ENCODE measurements around the gene KDM4B. TPM values are rescaled to one million over a fixed set of nuclear protein-coding genes. Genes with fewer than 3 reads are reported as not detected.

KDM4B gene
- total RNA-seq, 4 donors from 2014 or later = 26.6 to 84.2 (median 39.9) TPM

GRCh38 chr19:5109560-5109959 is 140.6 kb downstream of the KDM4B start:
- no peaks in the 10 kb centered on the region for H3K4me1 ChIP-seq
- 91% methylated on average over 17 of the region's 17 CpGs; no CpG with 5 or more reads in 1 of the 2 donors for WGBS, 2 donors (ENCODE audit: low coverage in 1 of 2)

GRCh38 chr19:5110546-5110945 is 141.6 kb downstream of the KDM4B start:
- Histone ChIP-seq H3K27ac (no peak overlapping the region), H3K9me3 (no peaks in the 10 kb centered on the region), H3K4me3 (no peak overlapping the region), H3K4me1 (no peaks in the 10 kb centered on the region), H3K27me3 (no peaks in the 10 kb centered on the region), H3K36me3 (peaks cover 0 to 14% (median 4%) of the 10 kb centered on the region in 4 donors)
- no peak for TF ChIP-seq POLR2A (IDR thresholded peaks at IDR 0.05)
- no peak for TF ChIP-seq POLR2AphosphoS5 (IDR thresholded peaks at IDR 0.05)
- TF ChIP-seq CTCF (IDR thresholded peaks at IDR 0.05) = no peak
- no peak for TF ChIP-seq EP300 (IDR thresholded peaks at IDR 0.05; ENCODE audit: low read depth)
- no peak for DNase-seq
- 99% methylated on average over 14 of the region's 27 CpGs; no CpG with 5 or more reads in 1 of the 2 donors for WGBS, 2 donors (ENCODE audit: low coverage in 1 of 2)
- in situ Hi-C loops (cut with MboI; ENCODE audit: low pct_ligation_motif_present in 1 of 4, low pct_unique_long_range_greater_than_20kb in 1 of 4, low sequenced_read_pairs in 3 of 4) (no loop called here), intact Hi-C loops (cut with DNase I; ENCODE audit: low total_unique reads) (no loop called here)

More at GRCh38 chr19:5109560-5109959, 140.6 kb downstream of the KDM4B start:
- Histone ChIP-seq H3K27me3 (no peaks in the 10 kb centered on the region), H3K36me3 (peaks cover 0 to 14% (median 4%) of the 10 kb centered on the region in 4 donors), H3K4me3 (no peak overlapping the region), H3K9me3 (no peaks in the 10 kb centered on the region), H3K27ac (no peak overlapping the region)
- no peak for DNase-seq
- TF ChIP-seq EP300 (IDR thresholded peaks at IDR 0.05; ENCODE audit: low read depth) = no peak
- TF ChIP-seq POLR2A (IDR thresholded peaks at IDR 0.05) = no peak
- TF ChIP-seq POLR2AphosphoS5 (IDR thresholded peaks at IDR 0.05) = no peak
- no peak for TF ChIP-seq CTCF (IDR thresholded peaks at IDR 0.05)
- in situ Hi-C loops (cut with MboI; ENCODE audit: low pct_ligation_motif_present in 1 of 4, low pct_unique_long_range_greater_than_20kb in 1 of 4, low sequenced_read_pairs in 3 of 4) = no loop called here
- intact Hi-C loops (cut with DNase I; ENCODE audit: low total_unique reads) = no loop called here

- intact Hi-C loops (cut with DNase I; ENCODE audit: low total_unique reads) = no loop called here
Measured at GRCh38 chr19:5111051-5111450, 142.1 kb downstream of the KDM4B start.

GRCh38 chr19:5112175-5112574 is 143.3 kb downstream of the KDM4B start:
- peaks cover 0 to 14% (median 4%) of the 10 kb centered on the region in 4 donors for H3K36me3 ChIP-seq
- 93% methylated on average over 6 of the region's 6 CpGs; no CpG with 5 or more reads in 1 of the 2 donors for WGBS, 2 donors (ENCODE audit: low coverage in 1 of 2)
- no peak for TF ChIP-seq POLR2AphosphoS5 (IDR thresholded peaks at IDR 0.05)
- no peak for TF ChIP-seq POLR2A (IDR thresholded peaks at IDR 0.05)
- no peak for TF ChIP-seq EP300 (IDR thresholded peaks at IDR 0.05; ENCODE audit: low read depth)
- no peak for TF ChIP-seq CTCF (IDR thresholded peaks at IDR 0.05)
- no peak overlapping the region for H3K27ac ChIP-seq
- DNase-seq = no peak
- intact Hi-C loops (cut with DNase I; ENCODE audit: low total_unique reads) (no loop called here), in situ Hi-C loops (cut with MboI; ENCODE audit: low pct_ligation_motif_present in 1 of 4, low pct_unique_long_range_greater_than_20kb in 1 of 4, low sequenced_read_pairs in 3 of 4) (no loop called here)
- no peak overlapping the region for H3K4me3 ChIP-seq
- H3K9me3 ChIP-seq = no peaks in the 10 kb centered on the region
- H3K27me3 ChIP-seq = no peaks in the 10 kb centered on the region
- H3K4me1 ChIP-seq = no peaks in the 10 kb centered on the region

More at GRCh38 chr19:5111051-5111450, 142.1 kb downstream of the KDM4B start:
- in situ Hi-C loops (cut with MboI; ENCODE audit: low pct_ligation_motif_present in 1 of 4, low pct_unique_long_range_greater_than_20kb in 1 of 4, low sequenced_read_pairs in 3 of 4) = no loop called here
- no peaks in the 10 kb centered on the region for H3K27me3 ChIP-seq
- H3K4me3 ChIP-seq = no peak overlapping the region
- H3K4me1 ChIP-seq = no peaks in the 10 kb centered on the region
- no peak overlapping the region for H3K27ac ChIP-seq
- peaks cover 0 to 14% (median 4%) of the 10 kb centered on the region in 4 donors for H3K36me3 ChIP-seq
- WGBS, 2 donors (ENCODE audit: low coverage in 1 of 2) = 93% methylated on average over 20 of the region's 21 CpGs; no CpG with 5 or more reads in 1 of the 2 donors
- no peak for TF ChIP-seq CTCF (IDR thresholded peaks at IDR 0.05)
- no peak for TF ChIP-seq POLR2A (IDR thresholded peaks at IDR 0.05)
- no peak for TF ChIP-seq EP300 (IDR thresholded peaks at IDR 0.05; ENCODE audit: low read depth)
- TF ChIP-seq POLR2AphosphoS5 (IDR thresholded peaks at IDR 0.05) = no peak
- no peak for DNase-seq
- H3K9me3 ChIP-seq = no peaks in the 10 kb centered on the region

All from transverse colon (tissue), 4 donors.